HT-29 (cell line): ENCODE data around the gene ARSI. TPM values are rescaled to one million over a fixed set of nuclear protein-coding genes. Genes with fewer than 3 reads are reported as not detected.

ENCODE experiments used
- DNase-seq: peaks from one replicate; pipeline ENCODE4 v3.0.0-alpha.2; 2015; ENCODE audit warnings: low spot score
- total RNA-seq: library from RNA; depleted of rRNA; stranded (reverse); fragments of >200 nt; shearing (Covaris generic); gene quantifications from 2 replicates; pipeline ENCODE4 v1.2.3, GENCODE V29; 2014

The ARSI gene
- total RNA-seq, 1 experiment from 2014 or later: not detected

GRCh38 chr5:150270541-150271295 is 32.0 kb downstream of the ARSI start:
- no peak for DNase-seq

GRCh38 chr5:150266871-150267291 is 35.8 kb downstream of the ARSI start:
- DNase-seq: no peak

- DNase-seq: no peak
Measured at GRCh38 chr5:150265870-150266383, 36.8 kb downstream of the ARSI start.

GRCh38 chr5:150264667-150265603 is 37.8 kb downstream of the ARSI start:
- no peak for DNase-seq

- DNase-seq: peak; percentile 60
Measured at GRCh38 chr5:150263801-150264621, 38.7 kb downstream of the ARSI start.

GRCh38 chr5:150263375-150263775 is 39.3 kb downstream of the ARSI start:
- no peak for DNase-seq

GRCh38 chr5:150262502-150262901 is 40.2 kb downstream of the ARSI start:
- DNase-seq: no peak

GRCh38 chr5:150261231-150261630 is 41.5 kb downstream of the ARSI start:
- no peak for DNase-seq

- no peak for DNase-seq
Measured at GRCh38 chr5:150258130-150258529, 44.6 kb downstream of the ARSI start.

GRCh38 chr5:150257424-150257823 is 45.3 kb downstream of the ARSI start:
- no peak for DNase-seq

GRCh38 chr5:150256410-150257064 is 46.2 kb downstream of the ARSI start:
- DNase-seq: no peak

- DNase-seq: no peak
Measured at GRCh38 chr5:150255659-150256409, 46.9 kb downstream of the ARSI start.

GRCh38 chr5:150254774-150255173 is 47.9 kb downstream of the ARSI start:
- DNase-seq: no peak

GRCh38 chr5:150254363-150254762 is 48.3 kb downstream of the ARSI start:
- DNase-seq: no peak

- DNase-seq: no peak
Measured at GRCh38 chr5:150253416-150254208, 49.1 kb downstream of the ARSI start.

GRCh38 chr5:150252489-150252888 is 50.2 kb downstream of the ARSI start:
- no peak for DNase-seq

- DNase-seq: no peak
Measured at GRCh38 chr5:150251504-150251903, 51.2 kb downstream of the ARSI start.

GRCh38 chr5:150249744-150250143 is 53.0 kb downstream of the ARSI start:
- no peak for DNase-seq

GRCh38 chr5:150248946-150249345 is 53.8 kb downstream of the ARSI start:
- DNase-seq: no peak
